Neural cell (in vitro differentiated cells): ENCODE results near the gene ORM1.

Source experiments
- EZH2 ChIP-seq: fragments of 200-600, 300-800 bp; shearing (Covaris generic), sonication (generic); IDR thresholded peaks from 2 replicates; pipeline ENCODE4 v1.6.1; 2014; ENCODE audit warnings: antibody characterized with exemption, low read length, borderline replicate concordance, mild to moderate bottlenecking; ENCODE audit not compliant: insufficient read depth, poor library complexity, severe bottlenecking
- MXI1 ChIP-seq: fragments of 450-650 bp; conservative IDR thresholded peaks from 2 replicates; pipeline ENCODE4 v1.6.1; 2014; ENCODE audit warnings: antibody characterized with exemption, mild to moderate bottlenecking; ENCODE audit not compliant: poor library complexity, severe bottlenecking
- POLR2AphosphoS5 ChIP-seq: IDR thresholded peaks from 2 replicates; pipeline ENCODE4 v1.6.1; 2012
- TF ChIP-seq, protein P1 (sequence below): fragments of 450-650 bp; IDR thresholded peaks from 2 replicates; pipeline ENCODE4 v1.5.1; 2014; ENCODE audit warnings: antibody characterized with exemption, mild to moderate bottlenecking, moderate library complexity; ENCODE audit not compliant: poor library complexity, severe bottlenecking
- TF ChIP-seq, protein P2 (sequence below): IDR thresholded peaks from 2 replicates; pipeline ENCODE4 v1.6.1; 2012; ENCODE audit warnings: borderline replicate concordance

DNA sequence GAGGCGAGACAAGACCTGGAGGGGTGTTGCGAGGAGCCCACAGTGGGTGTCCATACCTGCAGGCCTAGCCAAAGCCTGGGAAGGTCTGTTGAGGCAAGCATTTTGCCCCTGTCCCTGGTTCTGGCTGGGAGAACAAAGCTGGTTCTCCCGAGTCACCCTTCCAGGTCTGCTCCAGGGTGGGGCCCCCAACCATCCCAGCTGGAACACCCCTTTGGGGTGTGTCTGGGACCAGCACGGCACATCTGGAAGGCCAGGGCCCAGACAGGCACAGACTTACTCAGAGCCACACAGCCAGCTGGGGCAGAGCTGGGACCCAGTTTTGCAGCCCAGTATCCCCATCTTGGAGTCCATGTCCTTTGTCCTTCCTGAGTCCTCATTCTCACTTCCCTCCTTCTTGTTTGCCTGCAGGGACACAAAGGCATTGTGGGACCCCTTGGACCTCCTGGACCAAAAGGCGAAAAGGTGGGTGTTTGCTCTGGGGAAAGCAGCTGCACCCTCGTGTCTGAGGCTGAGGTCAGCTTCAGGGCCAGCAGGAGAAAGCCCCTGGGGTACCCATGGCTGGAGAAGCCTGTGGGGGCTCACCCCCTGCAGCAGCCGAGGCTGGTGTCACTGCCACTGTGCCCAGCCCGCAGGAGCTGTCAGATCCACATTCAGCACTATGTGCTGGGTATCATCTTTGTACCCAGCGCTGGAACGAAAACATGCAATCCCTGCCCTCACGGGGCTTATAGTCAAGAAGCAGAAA, 38.4 kb upstream of the ORM1 start:
- TF ChIP-seq, protein P1, sequence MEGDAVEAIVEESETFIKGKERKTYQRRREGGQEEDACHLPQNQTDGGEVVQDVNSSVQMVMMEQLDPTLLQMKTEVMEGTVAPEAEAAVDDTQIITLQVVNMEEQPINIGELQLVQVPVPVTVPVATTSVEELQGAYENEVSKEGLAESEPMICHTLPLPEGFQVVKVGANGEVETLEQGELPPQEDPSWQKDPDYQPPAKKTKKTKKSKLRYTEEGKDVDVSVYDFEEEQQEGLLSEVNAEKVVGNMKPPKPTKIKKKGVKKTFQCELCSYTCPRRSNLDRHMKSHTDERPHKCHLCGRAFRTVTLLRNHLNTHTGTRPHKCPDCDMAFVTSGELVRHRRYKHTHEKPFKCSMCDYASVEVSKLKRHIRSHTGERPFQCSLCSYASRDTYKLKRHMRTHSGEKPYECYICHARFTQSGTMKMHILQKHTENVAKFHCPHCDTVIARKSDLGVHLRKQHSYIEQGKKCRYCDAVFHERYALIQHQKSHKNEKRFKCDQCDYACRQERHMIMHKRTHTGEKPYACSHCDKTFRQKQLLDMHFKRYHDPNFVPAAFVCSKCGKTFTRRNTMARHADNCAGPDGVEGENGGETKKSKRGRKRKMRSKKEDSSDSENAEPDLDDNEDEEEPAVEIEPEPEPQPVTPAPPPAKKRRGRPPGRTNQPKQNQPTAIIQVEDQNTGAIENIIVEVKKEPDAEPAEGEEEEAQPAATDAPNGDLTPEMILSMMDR = no peak
- TF ChIP-seq EZH2 (no peak), POLR2AphosphoS5 (no peak), MXI1 (no peak)
- TF ChIP-seq, protein P2, sequence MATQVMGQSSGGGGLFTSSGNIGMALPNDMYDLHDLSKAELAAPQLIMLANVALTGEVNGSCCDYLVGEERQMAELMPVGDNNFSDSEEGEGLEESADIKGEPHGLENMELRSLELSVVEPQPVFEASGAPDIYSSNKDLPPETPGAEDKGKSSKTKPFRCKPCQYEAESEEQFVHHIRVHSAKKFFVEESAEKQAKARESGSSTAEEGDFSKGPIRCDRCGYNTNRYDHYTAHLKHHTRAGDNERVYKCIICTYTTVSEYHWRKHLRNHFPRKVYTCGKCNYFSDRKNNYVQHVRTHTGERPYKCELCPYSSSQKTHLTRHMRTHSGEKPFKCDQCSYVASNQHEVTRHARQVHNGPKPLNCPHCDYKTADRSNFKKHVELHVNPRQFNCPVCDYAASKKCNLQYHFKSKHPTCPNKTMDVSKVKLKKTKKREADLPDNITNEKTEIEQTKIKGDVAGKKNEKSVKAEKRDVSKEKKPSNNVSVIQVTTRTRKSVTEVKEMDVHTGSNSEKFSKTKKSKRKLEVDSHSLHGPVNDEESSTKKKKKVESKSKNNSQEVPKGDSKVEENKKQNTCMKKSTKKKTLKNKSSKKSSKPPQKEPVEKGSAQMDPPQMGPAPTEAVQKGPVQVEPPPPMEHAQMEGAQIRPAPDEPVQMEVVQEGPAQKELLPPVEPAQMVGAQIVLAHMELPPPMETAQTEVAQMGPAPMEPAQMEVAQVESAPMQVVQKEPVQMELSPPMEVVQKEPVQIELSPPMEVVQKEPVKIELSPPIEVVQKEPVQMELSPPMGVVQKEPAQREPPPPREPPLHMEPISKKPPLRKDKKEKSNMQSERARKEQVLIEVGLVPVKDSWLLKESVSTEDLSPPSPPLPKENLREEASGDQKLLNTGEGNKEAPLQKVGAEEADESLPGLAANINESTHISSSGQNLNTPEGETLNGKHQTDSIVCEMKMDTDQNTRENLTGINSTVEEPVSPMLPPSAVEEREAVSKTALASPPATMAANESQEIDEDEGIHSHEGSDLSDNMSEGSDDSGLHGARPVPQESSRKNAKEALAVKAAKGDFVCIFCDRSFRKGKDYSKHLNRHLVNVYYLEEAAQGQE = no peak
